VCaP (cell line): Measurements from ENCODE around the gene MEGF8.

ENCODE experiments used
- H3K27ac ChIP-seq: fragments of 450-650 bp; 2 replicates; pipeline ENCODE4 v1.5.1; 2017
- CTCF ChIP-seq: fragments of 450-650 bp; conservative IDR thresholded peaks from 2 replicates; pipeline ENCODE4 v1.5.1; 2017; ENCODE audit warnings: mild to moderate bottlenecking, moderate library complexity

MEGF8 gene

GRCh38 chr19:42412227-42412626 is 86.8 kb downstream of the MEGF8 start:
- peak overlapping the region; percentile 20; the same call in 1 of the 2 replicates for H3K27ac ChIP-seq
- TF ChIP-seq CTCF: no peak

- no peak for TF ChIP-seq CTCF
- H3K27ac ChIP-seq: peak overlapping the region; percentile 20; the same call in 1 of the 2 replicates
These were observed 87.2 kb downstream of the MEGF8 start for GRCh38 chr19:42412661-42413076.

DNA sequence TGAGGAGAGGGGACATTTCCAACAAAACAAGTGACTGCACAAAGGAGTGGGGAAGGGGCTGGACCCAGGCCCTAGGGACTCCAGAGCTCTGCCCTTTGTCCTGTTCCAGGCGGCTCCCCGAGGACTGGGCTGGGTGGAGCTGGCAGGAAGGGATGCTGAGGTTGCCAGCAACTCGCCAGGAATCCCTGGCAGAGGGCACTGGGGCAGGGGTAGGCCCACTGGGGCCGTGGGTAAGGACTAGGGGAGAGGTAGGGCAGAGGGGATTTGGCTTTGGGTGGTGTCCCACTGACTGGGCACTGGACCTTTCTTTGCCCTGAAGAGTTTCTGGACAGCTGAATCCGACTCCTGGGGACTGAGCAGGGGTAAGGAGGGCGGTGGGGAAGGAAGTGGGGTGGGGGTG is 93.9 kb downstream of the MEGF8 start:
- no peak for TF ChIP-seq CTCF
- H3K27ac ChIP-seq: no peak overlapping the region

GRCh38 chr19:42420055-42420544 is 94.7 kb downstream of the MEGF8 start:
- H3K27ac ChIP-seq: peak overlapping the region; percentile 80
- TF ChIP-seq CTCF: peak; percentile 79

DNA sequence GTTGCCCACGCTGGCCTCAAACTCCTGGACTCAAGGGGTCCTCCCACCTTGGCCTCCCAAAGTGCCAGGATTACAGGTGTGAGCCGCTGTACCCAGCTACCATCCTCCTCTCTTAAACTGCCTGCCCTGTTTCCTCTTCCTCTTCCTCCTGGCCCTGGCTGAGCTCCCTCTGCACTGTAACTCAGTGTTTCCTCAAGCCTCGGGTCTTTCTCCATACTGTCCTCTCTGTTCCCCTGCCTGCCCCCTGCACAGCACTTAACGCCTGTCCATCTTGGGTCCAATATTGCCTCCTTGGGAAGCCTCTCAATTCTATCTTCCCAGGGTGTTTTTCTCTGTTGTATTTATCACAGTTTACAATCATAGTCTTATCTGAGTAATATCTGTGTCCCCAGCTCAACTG is 95.7 kb downstream of the MEGF8 start:
- H3K27ac ChIP-seq: peak overlapping the region; percentile 80

DNA sequence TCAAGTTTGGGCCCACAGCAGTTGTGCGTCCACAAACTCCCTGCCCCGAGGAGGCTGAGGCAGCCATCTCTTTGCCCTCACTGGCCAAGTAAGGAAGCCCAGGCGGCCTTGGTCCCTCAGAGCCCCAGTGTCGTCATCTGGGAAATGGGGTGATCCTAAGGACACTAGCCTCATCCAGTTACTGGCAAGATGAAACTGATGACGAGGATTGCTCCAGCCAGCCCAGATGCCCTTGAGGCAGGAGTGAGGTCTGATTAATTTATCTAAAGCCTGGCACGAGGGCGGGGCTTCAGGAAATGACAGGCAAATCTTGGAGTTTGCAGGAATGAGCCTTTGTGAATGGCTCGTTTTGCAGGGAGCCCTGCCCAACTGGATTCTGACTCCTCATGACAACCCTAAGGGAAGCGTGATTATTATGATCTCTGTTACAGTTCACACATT is 96.2 kb downstream of the MEGF8 start:
- no peak for TF ChIP-seq CTCF

More for the DNA sequence above, 95.7 kb downstream of the MEGF8 start:
- no peak for TF ChIP-seq CTCF

DNA sequence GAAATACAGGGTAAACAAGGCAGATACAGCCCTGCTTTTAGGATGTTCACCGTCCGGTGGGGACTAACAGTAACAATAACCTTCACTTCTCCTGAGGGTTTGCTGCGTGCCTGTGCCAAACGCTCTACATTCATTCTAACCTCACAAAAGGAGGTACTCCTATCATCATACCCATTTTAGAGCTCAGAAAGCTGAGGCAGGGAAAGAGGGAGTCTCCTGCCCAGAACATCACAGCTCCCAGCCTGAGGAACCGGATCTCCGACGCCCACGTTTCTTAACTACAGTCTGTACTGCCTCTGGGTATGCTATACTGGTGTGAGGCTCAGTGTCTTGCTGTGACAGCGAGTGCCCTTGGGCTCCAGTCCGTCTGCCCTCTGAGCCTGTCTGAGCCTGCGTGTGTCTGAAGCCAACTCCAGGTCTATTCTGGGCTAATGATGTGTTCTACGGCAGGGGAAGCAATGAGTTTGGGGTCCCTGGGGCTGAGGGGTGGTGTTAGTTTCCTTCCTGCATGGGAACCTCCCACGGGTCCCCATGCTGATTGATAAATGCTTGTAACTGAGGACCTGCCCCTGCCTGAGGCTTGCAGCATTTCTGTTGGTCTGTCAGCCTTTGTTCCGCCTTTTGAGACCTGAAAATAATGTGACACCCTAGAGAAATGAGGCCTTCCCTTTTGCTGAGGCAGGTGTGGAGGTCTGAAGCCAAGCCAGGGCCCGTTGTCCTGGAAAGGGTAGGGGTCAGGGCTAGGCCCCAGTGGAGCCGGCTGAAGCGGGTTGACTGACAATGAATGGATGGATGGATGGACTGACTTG is 96.9 kb downstream of the MEGF8 start:
- H3K27ac ChIP-seq: peak overlapping the region; percentile 80
- TF ChIP-seq CTCF: no peak

More for the DNA sequence above, 96.2 kb downstream of the MEGF8 start:
- H3K27ac ChIP-seq: peak overlapping the region; percentile 80
